Renal cortical epithelial cell (primary cell): ENCODE measurements around the gene RPS8. TPM values are rescaled to one million over a fixed set of nuclear protein-coding genes. Genes with fewer than 3 reads are reported as not detected.
"Not testable (repeated sequence)": the region's sequence is repeated elsewhere in the genome, so short reads cannot be mapped to it uniquely, and the experiment has no call there.

Experiments
- DNase-seq: peaks from one replicate; pipeline ENCODE4 v3.0.0-alpha.2; 2011; ENCODE audit warnings: low read depth
- total RNA-seq: library from RNA; depleted of rRNA; stranded (reverse); fragments of >200 nt; gene quantifications from 2 replicates; pipeline ENCODE4 v1.2.3, GENCODE V29; 2014

RPS8 gene
- total RNA-seq, 1 donor from 2014 or later, result 915 TPM

GRCh38 chr1:44780583-44781121, 5.3 kb downstream of the RPS8 start:
- DNase-seq, result no peak

GRCh38 chr1:44783697-44784093, 8.4 kb downstream of the RPS8 start:
- DNase-seq, result no peak

GRCh38 chr1:44784094-44785028, 9.0 kb downstream of the RPS8 start:
- DNase-seq, result no peak

GRCh38 chr1:44785029-44785380, 9.7 kb downstream of the RPS8 start:
- no peak for DNase-seq

GRCh38 chr1:44785501-44786137, 10.3 kb downstream of the RPS8 start:
- DNase-seq, result no peak

- peak; percentile 49 for DNase-seq
Measured at GRCh38 chr1:44786138-44786840, 10.9 kb downstream of the RPS8 start.

- no peak for DNase-seq
Measured at GRCh38 chr1:44786841-44787426, 11.6 kb downstream of the RPS8 start.

- DNase-seq, result no peak
Measured at GRCh38 chr1:44787506-44787905, 12.2 kb downstream of the RPS8 start.

- DNase-seq, result no peak
Measured at GRCh38 chr1:44788120-44788860, 12.9 kb downstream of the RPS8 start, which contains the start of gene BEST4. Gene BEST4, minus strand, starts transcription at chr1:44788170. Its CDS starts 465 bp downstream, at chr1:44787705.

GRCh38 chr1:44790968-44791801, 15.8 kb downstream of the RPS8 start:
- no peak for DNase-seq

GRCh38 chr1:44792736-44793502, 17.6 kb downstream of the RPS8 start:
- no peak for DNase-seq

- DNase-seq, result not testable (repeated sequence)
Measured at GRCh38 chr1:44797886-44798285, 22.5 kb downstream of the RPS8 start.

- DNase-seq, result no peak
Measured at GRCh38 chr1:44798481-44799365, 23.4 kb downstream of the RPS8 start.

GRCh38 chr1:44799770-44800584, 24.6 kb downstream of the RPS8 start, which contains the start of gene PLK3:
Gene PLK3, plus strand, starts transcription at chr1:44800377. Its CDS starts 87 bp downstream, at chr1:44800464.
- DNase-seq, result peak; percentile 90

- no peak for DNase-seq
Measured at GRCh38 chr1:44801491-44802305, 26.4 kb downstream of the RPS8 start.

GRCh38 chr1:44802306-44803061, 27.1 kb downstream of the RPS8 start:
- DNase-seq, result no peak
